ENCODE results near the gene PRPF19.
A peak's percentile ranks its signal among the peaks of the same experiment; 100 is the strongest.

Gene PRPF19

GRCh38 chr11:60905551-60906113, 753 bp downstream of the PRPF19 start:
- no peaks in the 10 kb centered on the region for H3K9me2 ChIP-seq (replicated peaks; ENCODE audit: low read depth, low read length)
- H3K36me3 ChIP-seq (ENCODE audit: insufficient read depth, low read length): peaks cover 28% of the 10 kb centered on the region; the same call in 1 of the 2 replicates
- H3K79me2 ChIP-seq (ENCODE audit: insufficient read depth, low read length): peaks cover 53% of the 10 kb centered on the region
- no peaks in the 10 kb centered on the region for H3K9me3 ChIP-seq (ENCODE audit: insufficient read depth, low read depth, low read length)
- peak overlapping the region; percentile 98 for H3K9ac ChIP-seq (ENCODE audit: low read depth, low read length, poor library complexity, severe bottlenecking)
- TF ChIP-seq CTCF (conservative IDR thresholded peaks at IDR 0.05; ENCODE audit: low read length) (no peak), EZH2phosphoT487 (IDR thresholded peaks at IDR 0.05; ENCODE audit: borderline replicate concordance) (no peak)
- peaks cover 37% of the 10 kb centered on the region for H4K20me1 ChIP-seq (ENCODE audit: insufficient read depth, low read length, poor library complexity, severe bottlenecking)
- no peaks in the 10 kb centered on the region for H3F3A ChIP-seq (ENCODE audit: low read depth)
- peak overlapping the region; percentile 67; the same call in 1 of the 2 replicates for H2AFZ ChIP-seq (ENCODE audit: low read length)
- H3K4me3 ChIP-seq (ENCODE audit: low read length, poor library complexity, severe bottlenecking): peak overlapping the region; percentile 99
- no peaks in the 10 kb centered on the region for H3K27me3 ChIP-seq (ENCODE audit: insufficient read depth, low read length, poor library complexity, severe bottlenecking)
- H3K4me2 ChIP-seq (ENCODE audit: low read depth, low read length, poor library complexity, severe bottlenecking): peak overlapping the region; percentile 100
- peaks cover 38% of the 10 kb centered on the region for H3K4me1 ChIP-seq (ENCODE audit: insufficient read depth, low read length, poor library complexity, severe bottlenecking)

GRCh38 chr11:60905047-60905446, 1.3 kb downstream of the PRPF19 start:
- Histone ChIP-seq H3F3A (ENCODE audit: low read depth) (peaks cover under 1% of the 10 kb centered on the region; the same call in 1 of the 2 replicates), H3K79me2 (ENCODE audit: insufficient read depth, low read length) (peaks cover 53% of the 10 kb centered on the region), H3K27me3 (ENCODE audit: insufficient read depth, low read length, poor library complexity, severe bottlenecking) (no peaks in the 10 kb centered on the region), H3K4me3 (ENCODE audit: low read length, poor library complexity, severe bottlenecking) (peak overlapping the region; percentile 99), H3K9ac (ENCODE audit: low read depth, low read length, poor library complexity, severe bottlenecking) (peak overlapping the region; percentile 98), H4K20me1 (ENCODE audit: insufficient read depth, low read length, poor library complexity, severe bottlenecking) (peaks cover 37% of the 10 kb centered on the region), H3K9me3 (ENCODE audit: insufficient read depth, low read depth, low read length) (no peaks in the 10 kb centered on the region), H2AFZ (ENCODE audit: low read length) (no peak overlapping the region), H3K4me1 (ENCODE audit: insufficient read depth, low read length, poor library complexity, severe bottlenecking) (peaks cover 37% of the 10 kb centered on the region), H3K4me2 (ENCODE audit: low read depth, low read length, poor library complexity, severe bottlenecking) (peak overlapping the region; percentile 100), H3K9me2 (replicated peaks; ENCODE audit: low read depth, low read length) (no peaks in the 10 kb centered on the region), H3K36me3 (ENCODE audit: insufficient read depth, low read length) (peaks cover 34% of the 10 kb centered on the region; the same call in 1 of the 2 replicates)
- no peak for TF ChIP-seq CTCF (conservative IDR thresholded peaks at IDR 0.05; ENCODE audit: low read length)

- Histone ChIP-seq H4K20me1 (ENCODE audit: insufficient read depth, low read length, poor library complexity, severe bottlenecking) (peaks cover 43% of the 10 kb centered on the region), H3K79me2 (ENCODE audit: insufficient read depth, low read length) (peaks cover 53% of the 10 kb centered on the region), H3K4me3 (ENCODE audit: low read length, poor library complexity, severe bottlenecking) (no peak overlapping the region)
Observed at GRCh38 chr11:60902625-60903024, 3.8 kb downstream of the PRPF19 start.

More at GRCh38 chr11:60902625-60903024, 3.8 kb downstream of the PRPF19 start:
- Histone ChIP-seq H3K36me3 (ENCODE audit: insufficient read depth, low read length) (peaks cover 58% of the 10 kb centered on the region; the same call in 1 of the 2 replicates), H3K4me2 (ENCODE audit: low read depth, low read length, poor library complexity, severe bottlenecking) (no peak overlapping the region), H3K9me3 (ENCODE audit: insufficient read depth, low read depth, low read length) (no peaks in the 10 kb centered on the region), H2AFZ (ENCODE audit: low read length) (no peak overlapping the region), H3K9me2 (replicated peaks; ENCODE audit: low read depth, low read length) (no peaks in the 10 kb centered on the region), H3K4me1 (ENCODE audit: insufficient read depth, low read length, poor library complexity, severe bottlenecking) (peaks cover 37% of the 10 kb centered on the region), H3K27me3 (ENCODE audit: insufficient read depth, low read length, poor library complexity, severe bottlenecking) (no peaks in the 10 kb centered on the region), H3F3A (ENCODE audit: low read depth) (peaks cover 4% of the 10 kb centered on the region; the same call in 1 of the 2 replicates), H3K9ac (ENCODE audit: low read depth, low read length, poor library complexity, severe bottlenecking) (peak overlapping the region; percentile 98)
- TF ChIP-seq EZH2phosphoT487 (IDR thresholded peaks at IDR 0.05; ENCODE audit: borderline replicate concordance): no peak
